ENCODE data around the gene KCNIP4. TPM values are rescaled to one million over a fixed set of nuclear protein-coding genes. Genes with fewer than 3 reads are reported as not detected.

Gene KCNIP4
- total RNA-seq, 1 donor from 2014 or later: not detected

DNA sequence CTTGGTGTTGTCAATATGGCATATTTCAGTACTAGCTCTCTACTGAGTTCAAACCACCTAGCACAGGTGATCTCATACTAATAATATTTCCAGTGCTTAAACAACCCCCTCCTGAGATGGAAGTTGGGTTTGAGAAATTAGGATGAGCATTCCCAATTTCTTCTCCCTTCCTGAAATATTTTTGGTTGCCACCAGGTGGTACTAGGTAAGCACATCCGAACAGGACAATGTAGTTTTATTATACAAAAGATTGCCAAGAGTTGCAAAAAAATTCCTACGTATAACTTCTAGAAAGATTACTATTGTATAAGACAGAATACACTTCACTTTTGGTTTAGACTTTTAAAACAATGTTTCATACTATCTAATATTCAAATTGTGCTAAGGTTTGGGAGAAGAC lies 763.8 kb downstream of the KCNIP4 start:
- Histone ChIP-seq H3K27ac (replicated peaks) (no peak overlapping the region), H3K4me3 (no peak overlapping the region), H3K4me1 (no peaks in the 10 kb centered on the region), H3K27me3 (ENCODE audit: low read depth) (no peaks in the 10 kb centered on the region), H3K9me3 (replicated peaks) (no peaks in the 10 kb centered on the region), H3K36me3 (no peaks in the 10 kb centered on the region)
- intact Hi-C loops (cut with micrococcal nuclease): no loop called here
- no peak for DNase-seq
- TF ChIP-seq, protein P1, sequence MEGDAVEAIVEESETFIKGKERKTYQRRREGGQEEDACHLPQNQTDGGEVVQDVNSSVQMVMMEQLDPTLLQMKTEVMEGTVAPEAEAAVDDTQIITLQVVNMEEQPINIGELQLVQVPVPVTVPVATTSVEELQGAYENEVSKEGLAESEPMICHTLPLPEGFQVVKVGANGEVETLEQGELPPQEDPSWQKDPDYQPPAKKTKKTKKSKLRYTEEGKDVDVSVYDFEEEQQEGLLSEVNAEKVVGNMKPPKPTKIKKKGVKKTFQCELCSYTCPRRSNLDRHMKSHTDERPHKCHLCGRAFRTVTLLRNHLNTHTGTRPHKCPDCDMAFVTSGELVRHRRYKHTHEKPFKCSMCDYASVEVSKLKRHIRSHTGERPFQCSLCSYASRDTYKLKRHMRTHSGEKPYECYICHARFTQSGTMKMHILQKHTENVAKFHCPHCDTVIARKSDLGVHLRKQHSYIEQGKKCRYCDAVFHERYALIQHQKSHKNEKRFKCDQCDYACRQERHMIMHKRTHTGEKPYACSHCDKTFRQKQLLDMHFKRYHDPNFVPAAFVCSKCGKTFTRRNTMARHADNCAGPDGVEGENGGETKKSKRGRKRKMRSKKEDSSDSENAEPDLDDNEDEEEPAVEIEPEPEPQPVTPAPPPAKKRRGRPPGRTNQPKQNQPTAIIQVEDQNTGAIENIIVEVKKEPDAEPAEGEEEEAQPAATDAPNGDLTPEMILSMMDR (IDR thresholded peaks at IDR 0.05; ENCODE audit: borderline replicate concordance): no peak

DNA sequence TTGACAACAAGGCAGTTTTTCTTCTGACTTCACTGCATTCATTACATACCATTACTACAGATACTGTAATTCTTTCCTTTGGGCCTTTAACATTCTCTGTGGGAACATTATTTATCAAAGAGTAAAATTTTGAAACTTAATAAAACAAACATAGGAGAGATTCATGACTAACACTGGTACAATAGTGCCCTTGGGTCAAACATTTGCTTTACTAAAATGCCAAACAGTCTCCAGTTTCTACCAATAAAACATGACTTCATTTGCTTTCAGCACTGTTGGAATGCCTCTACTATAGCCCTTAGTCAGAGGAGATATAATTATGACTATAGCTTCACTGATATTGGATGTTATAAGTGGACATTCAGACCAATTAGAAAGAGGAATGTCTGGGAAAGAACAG lies 766.9 kb downstream of the KCNIP4 start:
- no peaks in the 10 kb centered on the region for H3K36me3 ChIP-seq
- no peak for DNase-seq
- intact Hi-C loops (cut with micrococcal nuclease): no loop called here

DNA sequence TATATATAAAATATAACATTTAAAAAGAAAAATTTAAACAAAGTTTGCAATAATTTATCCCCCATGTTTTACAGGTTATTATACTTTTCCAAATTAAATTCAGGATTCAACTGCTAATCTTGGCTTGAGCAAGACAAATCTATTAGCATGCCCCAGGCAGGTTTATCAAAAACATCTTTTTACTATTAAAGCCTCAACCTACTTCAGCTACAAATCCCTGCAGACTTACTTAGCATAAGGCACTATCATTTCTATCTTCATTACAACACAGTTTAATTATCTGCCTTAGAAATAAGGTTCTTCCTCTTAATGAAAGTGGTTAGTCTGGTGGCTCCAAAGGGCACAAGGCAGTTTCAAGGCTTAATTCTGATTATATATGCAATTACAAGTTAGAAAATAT lies 770.7 kb downstream of the KCNIP4 start:
- Histone ChIP-seq H3K4me3 (no peak overlapping the region), H3K27ac (replicated peaks) (no peak overlapping the region), H3K4me1 (no peaks in the 10 kb centered on the region), H3K9me3 (replicated peaks) (no peaks in the 10 kb centered on the region), H3K36me3 (no peaks in the 10 kb centered on the region), H3K27me3 (ENCODE audit: low read depth) (no peaks in the 10 kb centered on the region)
- intact Hi-C loops (cut with micrococcal nuclease): no loop called here
- no peak for DNase-seq
- TF ChIP-seq, protein P1 (IDR thresholded peaks at IDR 0.05; ENCODE audit: borderline replicate concordance): no peak

More for the DNA sequence above, 766.9 kb downstream of the KCNIP4 start:
- H3K9me3 ChIP-seq (replicated peaks): no peaks in the 10 kb centered on the region
- no peak overlapping the region for H3K27ac ChIP-seq (replicated peaks)
- H3K4me3 ChIP-seq: no peak overlapping the region
- no peaks in the 10 kb centered on the region for H3K27me3 ChIP-seq (ENCODE audit: low read depth)
- TF ChIP-seq, protein P1 (IDR thresholded peaks at IDR 0.05; ENCODE audit: borderline replicate concordance): no peak
- H3K4me1 ChIP-seq: no peaks in the 10 kb centered on the region

DNA sequence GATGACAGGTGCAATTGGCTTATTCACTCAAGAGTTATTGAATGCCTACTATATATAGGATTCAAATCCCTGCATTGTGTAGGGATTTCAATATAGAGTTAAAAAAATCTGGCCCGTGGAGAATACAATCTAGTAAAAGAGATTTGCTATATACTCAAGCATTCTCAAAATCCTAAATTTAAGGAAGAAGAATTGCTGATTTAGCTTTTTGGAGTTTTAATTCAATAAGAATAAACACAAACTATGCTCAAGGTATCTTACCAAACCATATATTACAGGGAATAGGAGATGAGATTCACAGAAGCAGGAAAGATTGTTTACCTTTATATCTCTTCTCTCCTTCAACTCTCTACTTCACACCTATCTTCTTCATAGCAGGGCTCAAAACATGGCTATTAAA lies 771.5 kb downstream of the KCNIP4 start:
- Histone ChIP-seq H3K4me3 (no peak overlapping the region), H3K9me3 (replicated peaks) (no peaks in the 10 kb centered on the region), H3K36me3 (no peaks in the 10 kb centered on the region), H3K4me1 (no peaks in the 10 kb centered on the region), H3K27me3 (ENCODE audit: low read depth) (no peaks in the 10 kb centered on the region), H3K27ac (replicated peaks) (no peak overlapping the region)
- intact Hi-C loops (cut with micrococcal nuclease): no loop called here
- TF ChIP-seq, protein P1 (IDR thresholded peaks at IDR 0.05; ENCODE audit: borderline replicate concordance): no peak
- no peak for DNase-seq

DNA sequence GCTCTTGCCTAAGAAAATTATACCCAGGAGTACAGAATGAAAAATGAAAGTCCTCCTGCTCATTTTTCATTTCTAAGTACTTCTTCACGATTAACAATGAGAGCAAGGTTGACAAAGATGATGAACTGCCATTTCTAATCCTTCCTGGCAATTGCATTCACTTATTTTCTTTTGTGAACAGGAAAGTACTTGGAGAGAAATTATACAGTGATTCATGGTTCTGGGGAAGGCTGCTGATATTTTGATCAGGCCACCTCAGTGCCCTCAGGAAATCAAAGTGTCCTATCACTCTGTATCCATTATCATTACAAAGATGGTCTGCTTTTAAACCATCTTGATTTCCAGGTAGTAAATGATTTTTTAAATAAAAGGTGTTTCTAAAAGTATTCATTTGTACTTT lies 780.9 kb downstream of the KCNIP4 start:
- intact Hi-C loops (cut with micrococcal nuclease): no loop called here
- Histone ChIP-seq H3K36me3 (no peaks in the 10 kb centered on the region), H3K4me1 (no peaks in the 10 kb centered on the region), H3K4me3 (no peak overlapping the region), H3K9me3 (replicated peaks) (no peaks in the 10 kb centered on the region), H3K27ac (replicated peaks) (no peak overlapping the region), H3K27me3 (ENCODE audit: low read depth) (no peaks in the 10 kb centered on the region)
- TF ChIP-seq, protein P1 (IDR thresholded peaks at IDR 0.05; ENCODE audit: borderline replicate concordance): no peak
- DNase-seq: no peak

DNA sequence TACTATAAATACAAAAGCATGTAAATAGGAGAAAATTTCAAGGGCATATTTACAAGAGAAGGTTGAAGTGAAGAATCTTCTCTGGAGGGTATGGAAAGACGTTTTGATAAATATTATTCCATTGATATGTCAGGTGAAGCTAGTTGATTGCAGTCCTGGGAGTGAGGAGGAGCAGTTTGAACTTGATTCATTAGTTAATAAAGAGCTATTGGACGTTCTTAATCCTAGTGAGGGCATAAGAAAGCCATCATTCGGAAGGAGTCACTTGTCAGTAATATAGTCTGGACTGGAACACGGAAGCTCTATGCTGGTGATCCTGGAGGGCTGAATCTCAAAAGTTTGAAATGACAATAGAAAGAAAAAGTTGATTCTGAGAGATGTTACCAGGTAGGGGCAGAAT lies 793.2 kb downstream of the KCNIP4 start:
- TF ChIP-seq, protein P1 (IDR thresholded peaks at IDR 0.05; ENCODE audit: borderline replicate concordance): no peak
- intact Hi-C loops (cut with micrococcal nuclease): no loop called here
- Histone ChIP-seq H3K36me3 (no peaks in the 10 kb centered on the region), H3K27ac (replicated peaks) (no peak overlapping the region), H3K27me3 (ENCODE audit: low read depth) (no peaks in the 10 kb centered on the region), H3K4me3 (no peak overlapping the region), H3K4me1 (no peaks in the 10 kb centered on the region), H3K9me3 (replicated peaks) (no peaks in the 10 kb centered on the region)
- no peak for DNase-seq

All from left ventricle myocardium inferior (tissue), 1 donor.